Skeletal muscle tissue (tissue), 4 donors: ENCODE measurements around the gene COL4A1. TPM values are rescaled to one million over a fixed set of nuclear protein-coding genes. Genes with fewer than 3 reads are reported as not detected.
A peak's percentile ranks its signal among the peaks of the same experiment; 100 is the strongest.

Experiments used
- H3K27ac ChIP-seq: one replicate; pipeline ENCODE4 v1.7.0; 2013; ENCODE audit warnings: mild to moderate bottlenecking, low read depth, low read length, inconsistent platforms
- H3K27me3 ChIP-seq, 3 donors: one replicate each; pipeline ENCODE4 v1.7.0; 2013; ENCODE audit warnings: low read length in 3 of 3; ENCODE audit not compliant: control insufficient read depth in 3 of 3, insufficient read depth in 3 of 3
- H3K36me3 ChIP-seq, 3 donors: one replicate each; pipeline ENCODE4 v1.7.0; 2013; ENCODE audit warnings: low read length in 3 of 3; ENCODE audit not compliant: control insufficient read depth in 3 of 3, insufficient read depth in 3 of 3
- H3K4me1 ChIP-seq, 3 donors: one replicate each; pipeline ENCODE4 v1.7.0; 2013; ENCODE audit warnings: low read length in 3 of 3, mild to moderate bottlenecking in 3 of 3; ENCODE audit not compliant: control insufficient read depth in 3 of 3, insufficient read depth in 3 of 3
- H3K4me3 ChIP-seq, 3 donors: one replicate each; pipeline ENCODE4 v1.7.0; 2013; ENCODE audit warnings: low read length in 3 of 3
- H3K9ac ChIP-seq, 3 donors: one replicate each; pipeline ENCODE4 v1.7.0; 2013; ENCODE audit warnings: low read length in 3 of 3, mild to moderate bottlenecking in 3 of 3, moderate library complexity in 2 of 3, low read depth in 1 of 3
- H3K9me3 ChIP-seq, 3 donors: one replicate each; pipeline ENCODE4 v1.7.0; 2013; ENCODE audit warnings: low read length in 3 of 3; ENCODE audit not compliant: control insufficient read depth in 3 of 3
- total RNA-seq: library from RNA; depleted of rRNA; stranded (reverse); fragments of >200 nt; gene quantifications from one replicate; pipeline ENCODE4 v1.2.3, GENCODE V29; 2014
- donor health status: Osteomylitis.

COL4A1 gene
- total RNA-seq, 1 donor from 2014 or later: 774 TPM

GRCh38 chr13:110110783-110111182 is 196.2 kb downstream of the COL4A1 start:
- Histone ChIP-seq H3K27ac (no peak overlapping the region), H3K27me3 (no peaks in the 10 kb centered on the region), H3K9me3 (no peaks in the 10 kb centered on the region), H3K36me3 (no peaks in the 10 kb centered on the region), H3K4me3 (no peak overlapping the region), H3K9ac (no peak overlapping the region), H3K4me1 (peaks cover 12 to 47% (median 42%) of the 10 kb centered on the region in 3 donors)

GRCh38 chr13:110109910-110110309 is 197.0 kb downstream of the COL4A1 start:
- Histone ChIP-seq H3K4me3 (peak overlapping the region in 2 of 3 donors; percentile 22 to 49), H3K4me1 (peaks cover 12 to 47% (median 42%) of the 10 kb centered on the region in 3 donors), H3K9me3 (no peaks in the 10 kb centered on the region), H3K27ac (peak overlapping the region; percentile 66), H3K36me3 (no peaks in the 10 kb centered on the region), H3K27me3 (no peaks in the 10 kb centered on the region), H3K9ac (peak overlapping the region in 2 of 3 donors; percentile 56 to 60)

GRCh38 chr13:110109140-110109783 is 197.7 kb downstream of the COL4A1 start:
- H3K4me3 ChIP-seq: peak overlapping the region in 2 of 3 donors; percentile 22 to 49
- H3K9ac ChIP-seq: peak overlapping the region; percentile 8 to 60 (median 56)
- no peaks in the 10 kb centered on the region for H3K27me3 ChIP-seq
- no peaks in the 10 kb centered on the region for H3K36me3 ChIP-seq
- H3K27ac ChIP-seq: peak overlapping the region; percentile 66
- H3K4me1 ChIP-seq: peaks cover 12 to 47% (median 42%) of the 10 kb centered on the region in 3 donors
- no peaks in the 10 kb centered on the region for H3K9me3 ChIP-seq

- Histone ChIP-seq H3K27ac (peak overlapping the region; percentile 66), H3K27me3 (no peaks in the 10 kb centered on the region), H3K4me1 (peaks cover 12 to 46% (median 41%) of the 10 kb centered on the region in 3 donors), H3K4me3 (peak overlapping the region in 1 of 3 donors; percentile 49), H3K9ac (peak overlapping the region in 2 of 3 donors; percentile 56 to 60), H3K36me3 (no peaks in the 10 kb centered on the region), H3K9me3 (no peaks in the 10 kb centered on the region)
These were observed 198.4 kb downstream of the COL4A1 start for GRCh38 chr13:110108348-110109139.

GRCh38 chr13:110107568-110108347 is 199.2 kb downstream of the COL4A1 start:
- peaks cover 12 to 38% (median 33%) of the 10 kb centered on the region in 3 donors for H3K4me1 ChIP-seq
- H3K4me3 ChIP-seq: no peak overlapping the region
- no peaks in the 10 kb centered on the region for H3K36me3 ChIP-seq
- peak overlapping the region in 1 of 3 donors; percentile 33 for H3K9ac ChIP-seq
- H3K9me3 ChIP-seq: no peaks in the 10 kb centered on the region
- no peak overlapping the region for H3K27ac ChIP-seq
- no peaks in the 10 kb centered on the region for H3K27me3 ChIP-seq

GRCh38 chr13:110106726-110107125 is 200.2 kb downstream of the COL4A1 start:
- H3K4me1 ChIP-seq: peaks cover 12 to 36% (median 32%) of the 10 kb centered on the region in 3 donors
- H3K27ac ChIP-seq: no peak overlapping the region
- peak overlapping the region in 1 of 3 donors; percentile 25 for H3K9ac ChIP-seq
- H3K36me3 ChIP-seq: no peaks in the 10 kb centered on the region
- no peak overlapping the region for H3K4me3 ChIP-seq
- no peaks in the 10 kb centered on the region for H3K27me3 ChIP-seq
- H3K9me3 ChIP-seq: no peaks in the 10 kb centered on the region

- Histone ChIP-seq H3K4me1 (peaks cover 10 to 33% (median 30%) of the 10 kb centered on the region in 3 donors), H3K9me3 (no peaks in the 10 kb centered on the region), H3K9ac (no peak overlapping the region), H3K4me3 (no peak overlapping the region), H3K27ac (no peak overlapping the region), H3K36me3 (no peaks in the 10 kb centered on the region), H3K27me3 (no peaks in the 10 kb centered on the region)
These were observed 201.8 kb downstream of the COL4A1 start for GRCh38 chr13:110105136-110105535.

GRCh38 chr13:110103534-110103933 is 203.4 kb downstream of the COL4A1 start:
- Histone ChIP-seq H3K4me3 (no peak overlapping the region), H3K9ac (no peak overlapping the region), H3K9me3 (peaks cover 0 to 2% (median 0%) of the 10 kb centered on the region in 3 donors), H3K36me3 (no peaks in the 10 kb centered on the region), H3K4me1 (peaks cover 0 to 18% (median 14%) of the 10 kb centered on the region in 3 donors), H3K27ac (no peak overlapping the region), H3K27me3 (no peaks in the 10 kb centered on the region)

- Histone ChIP-seq H3K27ac (no peak overlapping the region), H3K36me3 (no peaks in the 10 kb centered on the region), H3K9me3 (peaks cover 0 to 2% (median 0%) of the 10 kb centered on the region in 3 donors), H3K9ac (no peak overlapping the region), H3K27me3 (no peaks in the 10 kb centered on the region), H3K4me3 (no peak overlapping the region), H3K4me1 (peaks cover 0 to 16% (median 14%) of the 10 kb centered on the region in 3 donors)
These were observed 203.9 kb downstream of the COL4A1 start for GRCh38 chr13:110103026-110103425.
